IPS-NIHi7 (cell line): ENCODE measurements around the gene CSNK1A1L.

ENCODE experiments used
- DNase-seq: peaks from one replicate; pipeline ENCODE4 v3.0.0; 2012; ENCODE audit warnings: mixed read lengths; ENCODE audit errors: extremely low spot score

The CSNK1A1L gene

DNA sequence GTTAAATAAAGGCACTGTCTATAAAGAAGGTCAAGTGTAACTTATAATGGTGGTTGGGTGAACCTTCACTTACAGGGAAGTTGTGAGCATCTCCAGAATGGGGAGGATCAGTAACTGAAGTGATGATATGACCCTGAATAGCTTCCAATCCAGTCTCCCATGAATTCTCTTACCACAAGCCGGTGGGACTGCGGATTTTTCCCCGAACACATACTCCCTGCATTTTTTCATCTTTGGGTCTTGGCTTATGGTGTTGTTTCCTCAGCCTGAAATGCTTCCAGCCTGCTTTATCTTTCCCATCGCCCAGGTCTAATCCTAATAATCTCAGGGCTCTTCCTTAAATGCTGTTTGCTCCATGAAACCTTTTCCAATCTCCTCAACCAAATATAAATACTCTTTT, 2.0 kb upstream of the CSNK1A1L start:
- DNase-seq: no peak

DNA sequence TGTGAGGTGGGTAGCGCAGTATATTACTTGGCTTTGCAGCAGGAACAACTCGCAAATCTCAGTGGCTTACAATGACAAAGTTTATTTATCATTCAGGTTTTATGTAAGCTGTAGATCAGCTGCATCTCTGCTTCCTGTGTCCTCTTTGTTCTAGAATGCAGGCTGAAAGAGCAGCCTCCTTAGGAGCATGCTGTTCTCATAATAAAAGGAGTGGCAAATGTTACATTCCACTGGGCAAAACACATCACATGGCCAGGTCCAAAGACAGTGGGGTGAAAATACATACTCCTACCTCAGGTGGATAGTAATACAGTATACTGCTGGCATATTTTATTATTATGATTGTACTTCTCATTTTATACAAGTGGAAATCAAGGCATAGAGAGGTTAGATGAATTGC, 1.2 kb upstream of the CSNK1A1L start:
- no peak for DNase-seq

DNA sequence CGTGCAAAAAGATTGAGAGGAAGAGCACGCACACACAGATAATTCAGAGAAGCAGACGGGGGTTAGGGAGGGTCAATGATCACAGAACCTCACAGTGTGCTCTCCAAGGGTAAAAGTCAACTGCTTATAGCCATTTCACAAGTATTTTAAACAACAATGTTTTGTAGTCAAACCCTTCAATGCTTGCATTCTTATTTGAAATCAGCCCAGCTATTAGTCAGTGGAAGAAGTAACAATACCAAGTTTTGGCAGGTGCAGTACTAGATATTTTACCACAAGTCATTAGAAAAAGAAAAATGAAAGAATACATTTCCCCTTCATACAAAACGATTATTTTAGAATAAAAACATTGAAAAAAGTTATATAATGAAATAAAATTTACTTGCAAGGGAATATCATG, 2.6 kb downstream of the CSNK1A1L start:
- DNase-seq: no peak

DNA sequence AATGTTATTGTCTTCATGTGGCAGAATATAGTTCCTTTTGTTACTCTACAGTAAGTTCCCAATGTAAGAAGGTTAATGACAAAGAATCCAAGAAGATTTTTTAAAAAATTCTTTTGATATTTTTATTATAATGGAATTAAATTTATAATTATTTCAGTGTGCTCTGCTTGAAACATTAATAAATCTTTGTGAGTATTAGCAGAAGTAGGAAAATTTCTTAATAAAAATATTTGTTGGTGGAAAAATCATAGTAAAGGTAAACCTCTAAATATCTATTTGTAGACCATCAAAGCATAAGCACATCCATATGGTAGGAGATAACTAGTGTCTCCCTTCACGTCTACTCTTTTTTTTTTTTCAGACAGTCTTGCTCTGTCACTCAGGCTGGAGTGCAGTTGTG, 4.3 kb downstream of the CSNK1A1L start:
- DNase-seq: no peak

DNA sequence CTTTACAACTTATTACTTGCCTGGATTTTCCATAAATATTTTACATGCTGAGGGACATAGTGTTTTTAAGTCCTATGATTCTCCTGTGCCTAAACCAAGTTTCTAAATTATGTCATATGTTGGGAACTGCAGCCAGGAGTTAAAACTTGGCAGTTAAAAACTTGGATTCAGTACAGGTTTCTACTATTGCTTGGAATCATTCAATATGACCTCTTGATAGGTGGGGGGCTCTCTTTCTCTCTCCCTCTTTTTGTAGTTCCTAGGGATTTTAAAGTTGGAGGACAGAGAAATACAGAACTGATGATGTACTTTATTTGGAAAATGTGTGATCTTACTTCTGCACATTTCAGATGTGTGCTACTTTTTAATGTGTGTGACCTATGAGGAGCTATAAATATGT, 4.7 kb downstream of the CSNK1A1L start:
- no peak for DNase-seq

DNA sequence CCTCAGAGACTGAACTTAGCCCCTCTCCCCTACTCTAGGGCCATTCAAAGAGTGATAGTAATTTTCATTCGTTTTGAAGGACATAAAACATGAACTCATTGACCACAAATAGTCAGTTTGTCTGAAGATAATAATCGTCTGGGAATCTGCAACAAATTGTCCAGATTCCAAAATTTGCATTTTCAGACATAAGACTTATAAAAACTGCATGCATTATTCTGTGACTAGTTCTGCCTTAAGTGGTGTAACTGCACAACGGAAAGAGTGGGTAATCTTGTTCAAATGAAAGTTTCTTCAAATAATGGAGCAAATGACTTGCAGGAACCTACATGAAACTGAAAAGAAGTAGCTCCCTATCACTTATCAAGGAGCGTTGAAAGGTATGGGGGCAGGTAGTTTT, 8.4 kb downstream of the CSNK1A1L start:
- no peak for DNase-seq

DNA sequence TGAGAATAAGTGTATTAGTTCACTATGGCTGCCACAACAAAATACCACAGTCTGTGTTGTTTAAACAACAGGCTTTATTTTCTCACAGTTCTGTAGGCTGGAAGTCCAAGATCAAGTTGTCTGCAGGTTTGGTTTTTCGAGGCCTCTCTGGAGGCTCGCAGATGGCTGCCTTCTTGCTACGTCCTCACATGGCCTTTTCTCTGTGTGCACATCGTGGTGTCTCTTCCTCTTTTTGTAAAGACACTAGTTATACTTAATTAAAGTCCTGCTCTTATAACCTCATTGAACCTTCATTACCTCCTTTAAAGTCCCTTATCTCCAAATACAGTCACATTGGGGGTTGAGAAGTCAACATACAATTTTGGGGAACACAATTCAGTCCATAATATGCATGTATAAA, 10.6 kb downstream of the CSNK1A1L start:
- DNase-seq: no peak

DNA sequence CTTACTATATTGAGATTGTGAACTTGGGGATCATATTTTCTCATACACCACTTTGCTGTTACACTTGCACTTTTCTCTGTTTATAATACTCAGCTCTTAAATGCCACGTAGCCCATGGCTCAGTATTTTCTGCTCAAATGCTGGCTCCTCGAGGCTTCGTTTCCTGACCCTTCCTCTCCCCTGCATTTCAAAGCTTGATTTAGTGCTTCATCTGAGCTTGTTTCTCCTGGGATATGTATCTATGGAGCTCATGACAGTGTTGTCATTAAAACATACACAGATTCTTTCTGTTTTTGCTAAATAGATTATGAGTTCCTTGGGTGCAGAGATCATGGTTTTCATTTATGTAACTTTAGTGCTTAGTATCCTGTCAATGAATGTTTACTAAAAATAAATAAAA, 11.4 kb downstream of the CSNK1A1L start:
- DNase-seq: no peak

DNA sequence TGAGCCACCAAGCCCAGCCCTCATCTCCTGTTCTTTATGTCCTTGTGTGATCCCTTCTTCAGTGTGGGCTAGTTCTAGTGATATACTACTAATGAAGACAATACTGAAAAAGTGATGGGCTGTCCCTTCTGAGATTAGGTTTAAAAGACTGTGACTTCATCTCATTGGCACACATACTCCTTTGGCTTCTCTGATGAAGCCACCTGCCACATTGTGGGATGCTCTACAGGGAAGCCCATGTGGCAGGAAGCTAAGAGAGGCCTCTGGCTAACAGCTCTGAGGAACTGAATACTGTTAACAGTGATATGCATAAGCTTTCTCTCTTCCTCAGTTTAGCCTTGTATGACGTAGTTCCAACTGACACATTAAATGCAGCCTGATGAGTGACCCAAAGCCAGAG, 13.6 kb downstream of the CSNK1A1L start:
- no peak for DNase-seq

DNA sequence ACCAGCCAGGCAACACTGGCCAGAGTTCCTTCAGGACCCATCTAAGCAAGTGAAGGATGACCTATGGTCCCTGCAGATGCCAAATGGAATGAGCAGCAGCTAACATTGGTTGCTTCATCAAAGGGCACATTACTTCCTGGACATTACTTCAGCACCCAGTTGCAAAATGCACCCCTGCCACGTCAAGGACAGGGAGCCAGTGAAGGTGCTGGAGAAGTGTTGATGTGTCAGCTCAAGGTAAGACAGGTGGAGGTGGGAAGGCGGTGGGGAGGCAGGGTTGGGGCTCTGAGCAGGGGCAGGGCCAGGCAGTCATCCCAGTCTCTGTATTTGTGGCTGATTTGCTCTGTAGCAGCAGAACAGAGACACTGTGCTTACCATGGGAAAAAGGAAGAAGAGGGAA, 14.6 kb downstream of the CSNK1A1L start:
- DNase-seq: no peak

DNA sequence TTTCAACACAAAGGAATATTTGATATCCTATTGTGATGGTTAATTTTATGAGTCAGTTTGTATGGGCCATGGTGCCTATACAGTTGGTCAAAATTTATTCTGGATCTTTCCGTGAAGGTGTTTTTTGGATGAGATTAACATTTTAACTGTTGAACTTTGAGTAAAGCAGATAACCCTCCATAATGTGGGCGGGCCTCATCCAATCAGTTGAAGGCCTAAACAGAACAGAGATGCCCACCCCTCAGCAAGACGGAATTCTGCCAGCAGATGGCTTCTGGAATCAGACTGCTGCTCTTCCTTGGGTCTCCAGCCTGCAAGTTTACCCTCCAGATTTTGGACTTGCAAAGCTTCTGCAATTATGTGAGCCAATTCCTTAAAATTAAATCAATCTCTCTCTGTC, 16.0 kb downstream of the CSNK1A1L start:
- DNase-seq: no peak

DNA sequence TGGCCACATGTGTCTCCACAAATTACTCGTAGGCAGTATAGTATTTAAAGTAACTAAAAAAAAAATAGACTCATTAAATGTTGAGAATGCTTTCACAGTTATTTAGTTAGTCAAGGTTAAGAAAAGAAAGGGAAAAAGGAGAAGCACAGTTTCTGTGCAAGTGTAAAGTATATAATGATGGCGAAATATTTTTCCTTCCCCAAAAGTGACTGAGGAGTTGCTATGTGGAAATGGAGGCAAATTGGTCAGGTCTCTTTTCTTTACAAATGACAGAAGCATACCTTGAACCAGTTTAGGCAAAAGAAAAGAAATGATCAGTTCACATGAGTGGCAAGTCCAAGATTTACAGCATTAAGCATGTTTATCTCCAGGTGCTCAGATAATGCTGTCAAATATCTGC, 18.0 kb downstream of the CSNK1A1L start:
- DNase-seq: no peak

DNA sequence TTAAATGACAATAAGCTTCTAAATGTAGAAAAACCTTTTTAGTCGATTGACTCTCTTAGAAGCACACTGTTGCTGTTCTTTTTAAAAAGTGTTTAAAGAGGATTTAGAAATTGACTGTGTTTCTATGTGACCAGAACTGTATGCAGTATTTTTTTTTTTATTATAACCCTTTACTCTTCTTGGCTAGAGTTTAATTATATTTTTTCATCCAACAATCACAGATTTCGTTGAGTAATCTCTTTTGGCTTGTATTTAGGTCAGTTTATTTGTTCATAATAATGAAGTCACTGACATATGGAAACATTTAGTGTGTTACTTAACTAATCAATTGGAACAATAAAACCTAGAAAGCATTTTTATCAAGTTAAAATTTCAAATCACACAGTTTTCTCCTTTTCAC, 19.9 kb downstream of the CSNK1A1L start:
- no peak for DNase-seq

DNA sequence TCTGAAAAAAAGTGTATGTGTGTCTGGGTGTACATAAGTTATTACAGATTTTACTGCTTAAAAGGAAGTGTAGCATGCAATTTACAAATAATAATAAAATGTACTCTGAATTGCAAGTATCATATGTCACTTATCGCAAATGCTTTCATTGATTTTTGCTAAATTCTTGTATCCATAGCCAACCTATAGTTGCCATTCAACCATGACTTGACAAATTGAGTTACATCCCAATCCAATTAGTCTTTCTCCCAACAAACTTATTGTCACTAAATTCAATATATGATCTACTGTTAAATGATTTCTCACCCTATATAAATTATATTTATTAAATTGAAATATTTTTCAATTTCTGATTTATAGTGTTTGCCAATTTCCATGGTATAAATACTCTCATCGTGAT, 28.6 kb downstream of the CSNK1A1L start:
- DNase-seq: no peak

DNA sequence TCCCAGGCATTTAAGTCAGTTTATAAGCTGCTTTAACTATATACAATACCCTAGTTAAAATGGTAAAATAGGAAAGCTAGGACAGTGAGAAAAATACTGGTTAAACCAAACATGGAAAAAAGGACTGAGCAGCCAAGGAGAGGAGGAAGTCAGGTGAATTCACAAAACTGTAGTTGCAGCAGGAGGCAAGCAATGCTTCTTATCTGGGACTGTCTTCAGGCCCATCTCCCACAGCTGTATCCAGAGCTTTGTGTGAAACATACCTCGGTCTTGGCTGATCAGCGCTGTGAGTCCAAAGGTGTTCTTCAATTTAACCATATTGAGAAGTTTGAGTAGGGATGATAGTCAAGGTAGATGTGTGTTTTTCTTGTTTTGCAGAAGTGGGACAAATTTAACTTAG, 30.3 kb downstream of the CSNK1A1L start:
- no peak for DNase-seq

DNA sequence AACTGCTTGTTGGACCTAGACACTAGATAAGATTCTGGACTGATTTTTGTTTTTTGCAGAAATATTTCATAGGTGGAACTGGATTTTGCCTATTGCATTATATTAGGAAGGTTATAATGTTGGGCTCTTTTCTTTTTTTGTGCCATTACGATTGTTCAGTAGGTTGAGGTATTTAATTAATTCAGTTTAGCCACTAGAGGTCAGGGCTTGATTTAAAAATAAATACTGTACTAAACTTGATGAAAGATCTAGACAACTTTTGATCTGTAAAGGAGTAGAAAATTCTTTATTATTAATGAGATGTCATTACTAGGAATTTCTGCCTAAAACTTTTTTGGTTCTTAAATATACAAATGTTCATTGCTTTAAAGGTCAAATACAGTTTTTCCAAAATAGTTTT, 30.8 kb downstream of the CSNK1A1L start:
- DNase-seq: no peak

DNA sequence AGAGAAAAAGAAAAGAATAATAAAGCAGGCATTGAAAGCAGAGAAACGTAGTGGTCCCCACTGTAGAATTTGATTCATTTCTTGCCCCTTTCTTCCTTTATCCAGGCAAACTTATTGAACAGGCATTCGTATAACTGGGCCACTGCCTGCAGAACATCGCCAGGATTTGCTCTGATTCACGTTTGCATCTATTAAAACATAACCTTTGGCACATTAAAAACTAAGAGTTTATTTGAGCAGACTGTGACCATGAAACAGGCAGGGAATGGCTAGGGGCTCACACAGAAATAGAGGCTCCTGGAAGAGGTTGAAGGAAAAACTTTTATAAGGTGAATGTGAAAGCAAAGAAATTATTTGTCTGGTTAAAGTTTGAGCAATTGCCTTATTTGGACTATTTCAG, 33.4 kb downstream of the CSNK1A1L start:
- DNase-seq: no peak

DNA sequence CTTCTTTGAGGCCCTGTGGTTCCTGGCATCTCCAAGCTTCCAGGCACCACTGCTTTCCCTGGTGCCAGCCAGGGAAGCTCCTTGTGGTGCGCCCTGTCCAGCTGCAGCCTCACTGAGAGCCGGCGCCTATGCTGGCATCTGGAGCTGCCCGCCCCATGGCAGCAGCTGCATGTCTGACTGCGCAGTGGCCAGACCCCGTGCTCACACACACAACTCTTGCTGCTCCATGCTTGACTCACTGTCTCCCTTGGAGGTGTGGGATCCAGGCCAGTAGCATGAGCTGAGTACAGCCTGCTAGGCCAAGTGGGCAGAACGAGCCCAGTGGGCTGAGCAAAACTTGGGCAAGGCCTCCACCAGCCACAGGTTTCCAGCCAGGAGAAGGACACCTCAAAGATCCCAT, 34.5 kb downstream of the CSNK1A1L start:
- DNase-seq: no peak

DNA sequence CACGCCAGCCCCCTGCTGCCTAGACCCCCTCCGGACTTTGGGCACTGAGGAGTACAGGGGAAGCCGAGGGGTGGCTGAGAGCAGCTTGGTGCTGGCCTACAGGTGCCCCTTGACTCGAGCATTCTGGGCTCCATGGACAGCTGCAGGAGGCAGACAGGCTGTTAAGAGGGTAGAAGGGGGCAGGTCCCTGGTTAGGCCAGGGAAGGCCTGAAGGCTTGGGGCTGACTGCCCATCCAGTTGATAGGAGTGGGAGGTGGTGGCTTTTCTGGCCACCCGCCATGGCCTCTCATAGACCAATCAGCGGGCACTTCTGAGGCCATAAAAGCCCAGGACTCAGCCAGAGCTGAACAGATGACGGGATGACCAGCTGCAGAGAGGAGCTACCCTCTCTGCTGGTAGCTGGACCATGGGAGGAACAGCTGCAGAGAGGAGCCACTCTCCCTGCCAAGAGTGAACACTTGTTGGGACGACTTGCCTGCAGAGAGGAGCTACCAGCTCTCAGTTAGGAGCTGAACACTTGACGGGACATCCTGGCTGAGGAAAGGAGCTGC, 35.2 kb downstream of the CSNK1A1L start:
- no peak for DNase-seq

DNA sequence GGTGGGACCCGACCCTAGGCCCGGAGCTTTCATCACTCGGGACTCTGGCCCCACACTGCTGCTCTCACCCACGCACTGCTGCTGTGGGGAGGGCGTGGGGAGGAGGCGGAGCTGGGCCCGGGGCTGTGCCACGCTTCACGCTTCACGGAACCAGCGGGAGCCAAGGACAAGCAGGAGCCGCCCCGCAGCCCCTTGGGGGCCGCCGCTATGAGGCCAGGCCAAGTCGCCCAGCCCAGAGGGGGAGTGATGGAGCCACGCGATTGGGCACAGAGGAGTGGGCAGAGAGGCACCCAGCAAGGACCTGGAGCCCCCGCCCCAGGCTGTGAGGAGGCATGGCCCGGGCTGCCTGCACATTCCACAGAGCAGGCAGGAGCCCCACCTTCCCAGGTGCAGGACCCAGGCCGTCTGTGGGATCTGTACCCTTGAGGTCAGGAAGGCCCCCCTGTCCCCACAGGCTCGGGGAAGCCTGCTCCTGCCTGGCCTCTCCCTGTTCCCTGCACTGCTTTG, 35.8 kb downstream of the CSNK1A1L start:
- DNase-seq: no peak

DNA sequence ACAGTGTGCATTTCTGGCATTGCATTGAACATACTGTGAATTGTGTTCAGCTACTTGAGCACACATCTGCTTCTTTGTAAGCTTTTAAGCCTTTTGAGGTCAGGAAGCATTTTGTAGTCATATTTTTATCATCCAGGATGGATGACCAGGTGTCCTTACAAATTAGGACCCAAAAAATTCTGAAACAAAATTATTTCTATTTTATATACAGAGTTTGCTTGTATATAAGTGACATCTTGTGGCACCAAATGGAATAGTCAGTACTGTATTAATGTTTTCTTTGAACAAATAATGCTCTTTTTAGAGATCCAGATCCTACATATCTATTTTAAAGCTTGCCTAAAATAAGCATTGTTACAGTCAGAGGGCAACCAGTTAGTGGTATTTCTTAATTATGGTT, 36.5 kb downstream of the CSNK1A1L start:
- no peak for DNase-seq

DNA sequence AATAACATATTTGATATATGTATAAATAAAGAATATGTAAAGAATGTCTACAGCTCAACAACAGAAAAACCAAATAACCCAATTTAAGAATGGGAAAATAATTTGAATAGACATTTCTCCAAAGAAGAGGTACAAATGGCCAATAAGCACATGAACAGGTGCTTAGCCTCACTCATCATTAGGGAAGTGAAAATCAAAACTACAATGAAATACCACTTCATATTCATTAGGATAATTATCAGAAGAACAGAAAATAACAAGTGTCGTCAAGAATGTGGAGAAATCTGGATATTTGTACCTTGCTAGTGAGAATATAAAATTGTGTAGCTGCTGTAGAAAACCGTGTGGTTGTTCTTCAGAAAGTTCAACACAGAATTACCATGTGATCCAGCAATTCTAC, 37.6 kb downstream of the CSNK1A1L start:
- no peak for DNase-seq

DNA sequence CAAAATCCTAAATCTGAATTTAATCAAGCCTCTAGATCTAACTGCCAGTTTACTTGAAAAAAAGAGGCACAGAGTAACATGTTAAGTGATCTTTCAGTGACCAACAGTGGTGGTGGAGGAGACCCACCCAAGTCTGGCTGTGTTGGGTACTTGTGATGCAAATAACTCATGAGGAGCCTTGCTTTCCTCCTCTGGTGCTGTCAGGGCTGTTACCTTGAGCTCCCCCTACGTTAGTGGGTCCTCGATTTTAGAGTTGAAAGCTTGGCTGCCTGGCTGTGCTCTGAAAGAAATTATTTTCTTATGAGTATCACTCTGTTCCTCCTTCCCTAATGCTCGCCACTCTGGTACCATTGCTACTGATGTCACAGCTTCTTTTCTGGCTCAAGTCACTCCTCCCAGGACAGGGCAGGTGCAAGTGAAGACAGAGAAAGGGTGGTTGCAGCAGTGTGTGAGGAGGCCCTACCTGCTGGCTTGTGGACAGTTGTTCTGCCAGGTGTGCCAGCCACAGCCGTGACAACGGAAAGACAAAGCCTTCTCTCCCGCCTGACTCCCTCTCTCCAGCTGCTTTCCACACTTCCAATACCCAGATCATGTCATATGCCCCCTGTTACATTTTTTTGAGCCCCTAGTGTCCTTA, 39.5 kb downstream of the CSNK1A1L start:
- peak; percentile 48 for DNase-seq

DNA sequence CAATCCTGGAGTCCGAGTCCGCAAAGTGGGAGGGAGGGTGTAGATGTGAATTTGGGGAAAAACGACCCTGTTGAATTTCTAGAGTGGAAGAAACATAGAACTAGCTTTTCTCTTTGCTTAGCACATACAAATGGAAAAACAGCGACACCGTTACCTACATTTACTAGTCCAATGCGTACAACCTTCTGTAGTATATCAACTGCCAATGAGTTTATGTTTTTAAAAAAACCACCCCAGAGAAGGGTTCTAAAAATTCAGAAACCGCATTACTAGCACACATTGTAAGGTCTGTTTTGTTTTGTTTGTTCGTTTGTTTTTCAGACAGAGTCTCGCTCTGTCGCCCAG, 45.6 kb downstream of the CSNK1A1L start:
- DNase-seq: no peak
